ENCODE measurements around the gene TMEM150B. TPM values are rescaled to one million over a fixed set of nuclear protein-coding genes. Genes with fewer than 3 reads are reported as not detected.

TMEM150B gene
- polyA plus RNA-seq, 1 of the 3 experiments (the other 2 are of a cell fraction) = not detected

GRCh38 chr19:55333870-55334269 is 8.7 kb upstream of the TMEM150B start:
- H3K4me3 ChIP-seq (ENCODE audit: low read depth in 2 of 2, low read length in 1 of 2) = no peak overlapping the region

More at GRCh38 chr19:55333870-55334269, 8.7 kb upstream of the TMEM150B start:
- Histone ChIP-seq H3K9me2 (no peaks in the 10 kb centered on the region), H3K9me3 (no peaks in the 10 kb centered on the region), H3K27ac (ENCODE audit: low read depth in 2 of 2, low read length in 1 of 2) (no peak overlapping the region), H3K27me3 (ENCODE audit: insufficient read depth) (no peaks in the 10 kb centered on the region; the same call in 1 of the 2 replicates), H2AFZ (ENCODE audit: low read depth) (no peak overlapping the region), H3K4me2 (no peak overlapping the region), H3F3A (replicated peaks; ENCODE audit: insufficient read depth) (peaks cover 8% of the 10 kb centered on the region), H4K20me1 (ENCODE audit: insufficient read depth) (no peaks in the 10 kb centered on the region), H3K79me2 (ENCODE audit: insufficient read depth) (no peaks in the 10 kb centered on the region), H3K9ac (no peak overlapping the region), H3K4me1 (ENCODE audit: control insufficient read depth in 1 of 2, insufficient read depth in 2 of 2, low read depth in 1 of 2, low read length in 1 of 2) (peaks cover 0 to 6% of the 10 kb centered on the region in 2 experiments; a peak in 2 of 4 replicates), H3K36me3 (replicated peaks in 1 of 2; ENCODE audit: control insufficient read depth in 1 of 2, insufficient read depth in 2 of 2, low read length in 1 of 2) (no peaks in the 10 kb centered on the region)
- 76% methylated on average over 11 of the region's 11 CpGs for WGBS (ENCODE audit: low lambda C conversion rate)
- ChIA-PET CTCF (interaction anchor here (2.9 kb wide), 1 partner anchor 32 kb away, joined by 14 read pairs; no protein-coding TSS in a partner anchor), POLR2A (no interaction called here)
- no peak for DNase-seq
- no peak for TF ChIP-seq YY1 (IDR thresholded peaks at IDR 0.05; ENCODE audit: low read depth)
- TF ChIP-seq EP300 (IDR thresholded peaks at IDR 0.05; ENCODE audit: borderline replicate concordance in 1 of 2, low read depth in 1 of 2, low read length in 1 of 2) = no peak
- TF ChIP-seq CTCF (IDR thresholded peaks at IDR 0.05) = no peak
- no peak for TF ChIP-seq EZH2phosphoT487 (IDR thresholded peaks at IDR 0.05; ENCODE audit: borderline replicate concordance, low read depth)
- no peak for TF ChIP-seq GATA2 (CRISPR knock-in tag; IDR thresholded peaks at IDR 0.05)
- TF ChIP-seq, protein P1, sequence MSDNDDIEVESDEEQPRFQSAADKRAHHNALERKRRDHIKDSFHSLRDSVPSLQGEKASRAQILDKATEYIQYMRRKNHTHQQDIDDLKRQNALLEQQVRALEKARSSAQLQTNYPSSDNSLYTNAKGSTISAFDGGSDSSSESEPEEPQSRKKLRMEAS (IDR thresholded peaks at IDR 0.05; ENCODE audit: low read depth) = no peak
- no peak for TF ChIP-seq ELF1 (IDR thresholded peaks at IDR 0.05)
- no peak for TF ChIP-seq ZBTB33 (IDR thresholded peaks at IDR 0.05; ENCODE audit: borderline replicate concordance, low read depth)
- no peak for TF ChIP-seq POLR2AphosphoS5 (IDR thresholded peaks at IDR 0.05; ENCODE audit: low read depth, low read length)
- no peak for TF ChIP-seq NFIC (IDR thresholded peaks at IDR 0.05; ENCODE audit: borderline replicate concordance)
- TF ChIP-seq JUND (IDR thresholded peaks at IDR 0.05) = no peak
- no peak for TF ChIP-seq MXI1 (IDR thresholded peaks at IDR 0.05; ENCODE audit: low read depth, low read length)
- TF ChIP-seq RCOR1 (IDR thresholded peaks at IDR 0.05; ENCODE audit: low read length) = no peak
- TF ChIP-seq IRF3 (IDR thresholded peaks at IDR 0.05; ENCODE audit: low read depth, low read length) = no peak
- no peak for TF ChIP-seq MEF2A (IDR thresholded peaks at IDR 0.05; ENCODE audit: borderline replicate concordance, low read depth)
- TF ChIP-seq TEAD4 (IDR thresholded peaks at IDR 0.05; ENCODE audit: borderline replicate concordance, insufficient read depth) = no peak
- TF ChIP-seq TAF1 (IDR thresholded peaks at IDR 0.05; ENCODE audit: borderline replicate concordance, low read depth, low read length) = no peak
